HG02884 (cell line): ENCODE data around the gene ETNPPL.

Source experiments
- ATAC-seq: cut with Tn5 transposase; IDR thresholded peaks from one replicate; pipeline ENCODE4 v1.9.1; 2021; ENCODE audit warnings: mild to moderate bottlenecking, moderate library complexity; ENCODE audit not compliant: unreplicated experiment

The ETNPPL gene

DNA sequence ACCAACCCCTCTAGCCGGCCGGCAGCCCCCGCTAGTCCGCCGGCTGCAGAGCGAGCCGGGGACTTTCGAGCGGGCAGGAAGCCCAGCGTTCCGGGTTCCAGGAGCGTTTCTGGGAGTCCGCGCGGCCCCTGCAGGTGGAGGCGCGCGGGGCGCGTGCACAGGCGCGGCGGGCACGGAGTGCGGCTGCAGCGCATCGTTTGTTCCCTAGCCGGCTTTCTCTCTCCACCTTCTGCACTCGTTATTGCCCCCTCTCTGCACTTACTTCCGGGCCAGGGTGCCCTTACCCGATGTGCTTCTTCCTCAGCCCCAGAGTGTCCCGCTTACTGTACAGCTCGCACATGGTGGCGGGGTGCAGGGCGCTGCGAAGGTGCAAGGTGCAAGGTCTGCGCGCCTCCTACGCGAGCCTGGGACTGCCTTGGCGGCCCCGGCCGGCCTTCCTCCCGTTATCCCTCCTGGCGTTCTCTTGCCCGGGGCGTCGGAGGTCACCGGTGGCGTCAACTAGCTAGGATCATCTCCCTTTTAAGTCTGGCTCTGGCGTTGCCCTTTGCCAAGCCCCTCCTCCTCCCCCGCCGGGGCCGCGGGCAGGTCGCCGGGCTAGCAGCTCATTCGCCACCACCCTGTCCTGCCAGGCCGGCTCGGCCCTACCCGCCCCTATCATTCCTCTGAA is at the start of gene ETNPPL:
ETNPPL (minus strand) TSS at position 495 of the 667 bp plus-strand sequence; CDS start at position 340, 155 bp downstream.
- ATAC-seq = no peak

DNA sequence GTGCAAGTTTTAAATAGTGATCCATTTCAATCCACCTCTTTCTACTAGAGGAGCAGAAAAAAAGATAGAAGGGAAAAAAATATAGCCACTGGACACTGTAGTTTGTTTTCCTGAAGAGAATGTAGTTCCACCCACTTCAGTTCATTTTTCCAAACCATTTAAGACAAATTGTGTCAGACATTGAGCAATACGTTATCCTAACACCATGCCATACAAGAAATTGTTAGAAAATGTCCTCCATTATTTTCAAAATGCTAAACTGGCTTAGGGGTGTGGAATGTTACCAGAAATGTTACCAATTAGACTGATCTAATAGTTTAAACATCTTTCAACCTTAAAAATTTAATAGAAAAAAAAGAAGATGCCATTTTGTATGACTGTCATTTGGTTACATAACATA is 48.6 kb upstream of the ETNPPL start:
- no peak for ATAC-seq

DNA sequence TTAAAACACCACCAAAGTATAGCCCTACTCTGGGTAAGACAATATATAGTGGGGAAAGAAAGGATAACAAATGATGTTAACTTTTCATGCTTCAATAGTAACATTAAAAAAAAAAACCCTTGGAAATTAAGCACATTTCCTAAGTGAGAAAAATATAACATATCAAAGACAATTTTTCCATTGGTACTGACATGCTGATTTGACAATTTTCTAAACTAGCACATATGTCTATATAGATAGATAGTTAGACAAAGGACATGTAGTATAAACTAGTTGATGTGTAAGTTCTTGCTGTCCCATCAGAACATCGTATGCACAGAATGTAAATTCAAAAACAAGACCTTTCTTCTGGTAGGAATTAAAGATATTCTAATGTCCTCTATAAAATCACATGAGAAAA is 47.2 kb upstream of the ETNPPL start:
- ATAC-seq = no peak

DNA sequence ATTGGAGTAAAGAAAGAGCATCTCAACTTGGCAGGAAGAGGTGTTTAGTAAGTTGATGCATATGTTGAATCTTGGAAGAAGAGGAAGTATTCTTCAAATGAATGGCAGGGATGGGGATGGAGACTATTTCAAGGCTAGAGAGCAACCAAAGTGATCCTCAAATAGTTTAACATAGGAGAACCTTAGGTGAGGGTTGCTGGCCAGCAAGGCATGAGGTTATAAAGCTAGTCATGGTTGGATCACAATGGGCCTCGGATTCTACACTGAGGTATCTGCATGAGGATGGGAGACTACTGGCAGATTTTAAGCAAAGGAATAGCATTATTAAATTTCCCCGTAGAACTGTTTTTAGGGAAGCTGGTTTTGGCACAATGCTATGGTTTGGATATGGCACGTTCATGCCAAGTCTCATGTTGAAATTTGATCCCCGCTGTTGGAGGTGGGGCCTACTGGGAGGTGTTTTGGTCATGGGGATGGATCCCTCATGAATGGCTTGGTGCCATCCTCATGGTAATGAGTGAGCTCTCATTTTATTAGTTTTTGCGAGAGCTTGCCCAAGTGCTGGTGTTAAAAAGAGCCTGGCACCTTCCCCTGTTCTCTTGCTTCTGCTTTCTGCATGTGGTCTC is 41.9 kb upstream of the ETNPPL start:
- no peak for ATAC-seq

DNA sequence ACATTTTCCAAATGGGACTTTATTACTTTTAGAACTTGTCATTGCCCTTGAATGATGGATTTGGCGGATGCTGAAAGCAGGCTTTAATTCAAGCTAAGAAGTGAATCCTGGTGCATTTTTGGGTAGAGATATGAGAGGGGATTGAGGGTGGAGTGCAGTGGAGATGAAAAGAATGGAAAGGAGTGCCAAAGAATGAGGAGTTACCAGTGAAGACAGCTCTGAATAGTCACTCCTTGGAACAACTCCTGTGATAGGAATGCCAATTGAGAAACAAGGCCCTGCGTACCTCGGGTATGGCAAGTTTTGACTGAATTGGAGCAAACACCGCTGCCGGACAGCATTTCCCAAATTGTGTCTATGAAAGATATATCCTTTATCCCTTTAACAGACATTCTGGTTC is 36.5 kb upstream of the ETNPPL start:
- no peak for ATAC-seq

DNA sequence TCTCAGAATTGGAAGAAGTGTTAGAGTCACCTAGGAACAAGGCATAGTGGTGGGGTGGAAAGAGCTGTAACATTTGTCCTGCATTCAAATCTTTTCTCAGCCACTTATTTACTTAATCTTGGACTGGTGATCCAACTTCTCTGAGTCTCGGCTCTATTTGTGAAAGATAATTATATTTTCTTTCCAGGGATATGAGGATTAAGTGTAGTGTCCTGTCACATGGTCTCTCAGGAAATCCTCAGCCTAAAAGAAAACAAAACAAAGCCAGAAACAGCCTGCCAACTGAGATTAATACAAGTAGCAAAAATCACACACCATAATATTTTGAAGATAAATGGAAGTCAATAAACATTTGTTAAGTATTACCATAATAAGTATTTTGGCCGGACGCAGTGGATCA is 33.3 kb upstream of the ETNPPL start:
- ATAC-seq = no peak

DNA sequence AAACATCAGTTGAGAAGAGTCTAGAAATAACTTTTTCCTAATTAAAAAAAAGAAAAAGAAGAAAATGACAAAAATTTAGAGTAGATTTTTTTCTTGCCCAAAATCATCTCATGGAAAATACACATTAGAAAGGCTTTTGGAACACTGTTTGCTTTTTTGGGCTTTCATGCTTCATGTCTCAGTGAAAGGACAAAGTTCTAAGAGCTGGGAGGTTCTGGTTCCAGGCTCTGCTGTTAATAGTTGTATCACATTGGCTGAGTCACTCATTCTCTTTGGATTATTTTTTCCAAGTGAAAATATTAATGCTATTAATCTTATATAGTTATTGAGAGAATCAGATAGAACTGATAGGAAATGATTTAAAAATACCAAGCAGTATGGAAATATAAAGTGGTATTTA is 32.9 kb upstream of the ETNPPL start:
- no peak for ATAC-seq

DNA sequence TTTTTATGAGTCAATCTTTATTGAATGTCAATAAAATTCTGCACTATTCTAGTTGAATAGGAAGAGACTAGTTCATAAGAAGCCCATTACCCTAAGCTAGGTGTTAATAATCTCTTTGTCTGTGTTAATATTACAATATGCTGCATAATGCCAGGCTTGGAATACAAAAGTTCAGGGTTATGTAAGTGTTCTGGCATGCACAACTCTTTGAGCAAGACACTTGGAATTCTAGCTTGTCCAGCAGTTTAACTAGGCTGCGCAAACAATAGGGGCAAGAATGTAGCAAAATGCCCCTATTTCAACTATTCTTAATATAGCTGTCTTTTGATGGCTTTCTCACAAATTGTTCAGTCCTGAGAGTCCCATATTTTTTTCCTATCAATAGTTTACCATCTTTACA is 31.3 kb upstream of the ETNPPL start:
- ATAC-seq = no peak

DNA sequence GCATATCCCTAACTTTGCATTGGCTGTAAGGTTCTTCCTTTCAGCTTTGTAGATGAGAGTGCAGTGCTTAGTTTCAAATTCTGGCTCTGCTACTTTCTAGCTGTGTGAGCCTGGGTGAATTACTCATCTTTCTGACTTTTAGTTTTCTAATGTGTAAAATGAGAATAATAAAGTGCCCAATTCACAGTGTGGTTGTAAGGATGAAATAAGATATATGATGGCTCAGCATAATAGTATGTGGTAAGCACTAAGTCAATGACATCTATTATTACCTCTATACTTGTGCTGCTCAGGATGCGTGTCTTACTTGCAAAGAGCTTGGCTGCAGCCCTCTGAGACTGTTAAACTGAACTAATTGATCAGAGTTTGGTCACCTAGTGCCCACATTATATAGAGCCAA is 30.6 kb upstream of the ETNPPL start:
- ATAC-seq = no peak

DNA sequence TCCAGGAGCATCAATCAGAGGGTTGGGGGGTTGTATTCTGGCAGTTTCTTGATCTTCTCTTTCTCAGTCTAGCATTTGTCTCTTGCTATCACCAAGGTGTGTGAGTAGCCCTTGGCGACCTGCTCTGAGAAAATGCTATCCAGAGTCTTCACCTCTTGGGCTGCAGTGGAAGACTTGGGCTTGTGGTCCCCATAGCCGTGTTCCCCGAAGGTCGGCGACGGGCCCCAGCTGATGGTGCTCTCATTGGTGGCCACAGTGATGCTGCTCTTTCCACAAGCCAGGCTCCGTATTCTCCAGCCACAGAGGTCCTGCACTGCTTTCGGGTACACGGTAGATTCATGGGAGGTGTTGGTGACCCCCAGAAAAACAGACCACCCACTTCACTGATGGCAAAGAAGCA is 25.9 kb upstream of the ETNPPL start:
- no peak for ATAC-seq

DNA sequence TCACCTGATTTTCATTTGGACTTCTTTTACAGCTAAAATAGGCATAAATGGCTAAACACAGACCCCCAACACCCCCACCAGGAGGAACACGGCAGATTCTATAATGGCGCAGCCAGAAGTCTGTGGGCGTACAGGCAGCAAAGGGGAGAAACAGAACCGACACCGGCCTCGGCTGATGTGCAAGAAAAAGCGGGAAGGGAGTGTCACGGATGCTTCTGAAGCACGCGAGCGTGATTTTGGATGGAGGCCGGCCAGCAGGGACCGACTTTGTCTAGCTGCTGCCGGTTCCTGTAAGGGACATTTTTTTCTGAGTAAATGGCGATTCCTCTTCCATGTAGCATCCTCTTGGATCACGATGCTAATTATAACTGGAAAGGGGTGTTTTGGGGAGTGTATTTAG is 24.9 kb upstream of the ETNPPL start:
- no peak for ATAC-seq

DNA sequence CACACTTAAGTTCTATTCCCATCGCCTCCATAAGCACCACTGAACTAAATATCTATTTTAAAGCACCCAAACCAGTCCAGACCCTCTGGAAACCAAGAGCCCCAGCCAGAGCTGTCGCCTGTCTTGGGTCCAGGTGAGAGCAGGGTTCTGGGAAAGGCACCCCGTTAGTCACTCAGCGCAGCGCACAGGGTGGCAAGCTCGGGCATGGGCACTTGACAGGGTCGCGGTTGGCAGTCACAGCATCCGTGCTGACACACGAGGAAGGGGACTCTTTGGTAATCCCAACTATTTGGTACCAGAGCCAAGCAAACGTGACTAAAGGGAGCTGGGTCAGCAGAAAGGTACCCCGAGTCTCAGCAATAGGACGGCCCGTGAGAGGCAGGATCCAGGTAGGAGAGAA is 24.3 kb upstream of the ETNPPL start:
- ATAC-seq = no peak

DNA sequence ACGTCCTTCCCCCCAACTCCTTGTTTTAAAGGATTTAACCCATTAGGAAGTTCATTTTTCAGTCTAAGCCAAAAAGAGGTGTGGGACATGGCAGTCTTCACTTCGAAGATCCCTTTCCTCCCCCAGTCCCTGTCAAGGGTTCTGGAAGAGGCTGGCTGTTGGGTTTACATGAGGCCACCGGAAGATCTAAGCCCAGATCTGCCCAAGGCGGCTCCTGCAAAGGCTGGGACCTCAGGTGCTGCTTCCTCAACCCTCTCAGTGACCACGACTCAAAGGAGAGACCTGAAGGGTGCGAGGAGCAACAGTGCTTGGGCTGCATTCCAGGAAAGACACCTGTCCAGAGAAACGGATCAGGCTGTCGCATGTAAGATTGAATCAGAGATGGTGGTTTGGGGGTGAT is 23.5 kb upstream of the ETNPPL start:
- no peak for ATAC-seq

DNA sequence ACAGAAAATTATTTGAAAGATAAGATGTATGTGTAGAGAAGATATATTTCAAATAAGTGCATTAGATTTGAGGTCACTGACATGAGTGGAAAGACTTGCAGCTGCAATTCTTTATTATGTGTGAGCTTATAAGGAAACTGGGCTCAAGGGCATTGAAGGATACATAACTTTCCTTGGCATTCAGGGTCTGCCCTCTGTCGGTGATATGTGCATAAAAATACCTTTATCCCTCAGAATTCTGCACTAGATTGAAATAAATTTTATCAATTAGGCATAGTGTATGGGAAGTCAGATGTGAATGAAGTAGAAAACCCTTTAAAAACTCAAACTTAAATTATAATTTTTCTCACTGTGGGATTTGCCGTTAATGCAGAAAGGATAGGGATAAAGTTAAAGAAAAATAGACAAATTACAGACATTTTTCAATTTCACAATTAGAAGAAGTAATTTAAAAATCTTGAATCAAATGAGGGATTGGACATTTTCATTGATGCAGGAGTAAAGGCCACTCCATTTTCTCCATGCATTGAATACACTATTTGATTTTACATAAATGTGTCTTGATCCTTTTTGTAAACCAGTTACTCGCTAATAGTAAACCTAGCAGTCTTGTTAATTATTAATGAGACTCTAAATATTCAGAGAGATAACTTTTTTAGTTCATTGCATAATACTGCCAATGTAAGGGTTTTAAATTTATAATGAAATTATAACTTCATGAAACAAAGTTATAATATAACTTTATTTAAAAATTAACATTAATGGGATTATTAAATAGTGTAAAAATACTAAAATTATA is 21.0 kb upstream of the ETNPPL start:
- ATAC-seq = no peak

DNA sequence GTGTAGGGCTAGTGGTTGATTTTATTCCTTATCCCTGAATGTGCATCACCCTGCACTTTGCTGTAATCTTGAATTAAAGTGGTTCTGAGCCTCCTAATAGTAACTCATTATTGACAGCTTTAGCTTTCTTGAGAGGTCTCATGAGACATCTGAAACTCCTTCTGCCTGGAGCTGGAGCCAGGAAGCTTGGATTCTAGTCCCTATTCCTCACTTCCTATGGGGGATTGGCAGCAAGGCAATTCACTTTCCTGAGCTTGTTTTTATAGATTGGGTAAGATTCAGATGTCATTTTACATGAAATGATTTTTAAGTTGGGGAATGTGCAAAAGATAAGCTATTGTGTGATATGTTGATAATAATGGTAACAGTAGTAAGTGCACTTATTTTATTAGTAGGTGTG is 17.1 kb upstream of the ETNPPL start:
- no peak for ATAC-seq

DNA sequence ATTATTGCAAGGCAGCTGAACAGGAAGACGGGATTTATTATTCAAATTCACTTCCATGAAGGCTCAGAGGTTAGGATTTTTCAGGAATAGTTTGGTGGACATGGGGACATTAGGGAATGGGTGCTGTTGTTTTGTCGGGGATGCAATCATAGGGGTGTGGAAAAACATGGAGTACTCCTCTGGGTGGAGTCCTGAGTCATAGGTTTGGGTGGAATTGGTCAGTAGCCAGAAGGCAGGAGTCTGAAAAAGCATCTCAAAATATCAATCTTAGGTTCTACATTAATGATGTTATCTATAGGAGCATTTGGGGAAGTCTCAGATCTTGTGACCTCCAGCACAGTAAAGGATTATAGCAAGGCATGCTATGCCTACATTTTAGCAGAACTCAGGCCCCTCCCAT is 14.5 kb upstream of the ETNPPL start:
- ATAC-seq = no peak

DNA sequence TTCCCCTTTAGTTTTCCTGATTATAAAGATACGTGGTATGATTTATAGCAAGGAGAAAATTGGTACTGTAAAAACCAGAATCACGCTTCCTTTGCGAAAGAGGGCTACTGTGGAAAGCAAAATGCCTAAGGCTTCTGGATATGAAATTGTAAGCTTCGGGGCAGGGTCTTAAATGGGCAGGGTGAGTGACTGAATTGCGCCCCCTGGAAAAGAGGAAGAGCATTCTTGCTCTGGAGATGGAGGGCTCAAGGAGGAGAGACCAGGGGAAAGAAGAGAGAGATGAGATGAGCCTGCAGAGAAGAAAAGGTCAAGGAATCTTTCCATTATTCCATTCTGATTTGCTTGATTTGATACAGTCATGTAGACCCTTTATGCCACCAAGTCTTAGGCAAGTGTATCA is 13.1 kb upstream of the ETNPPL start:
- ATAC-seq = no peak

DNA sequence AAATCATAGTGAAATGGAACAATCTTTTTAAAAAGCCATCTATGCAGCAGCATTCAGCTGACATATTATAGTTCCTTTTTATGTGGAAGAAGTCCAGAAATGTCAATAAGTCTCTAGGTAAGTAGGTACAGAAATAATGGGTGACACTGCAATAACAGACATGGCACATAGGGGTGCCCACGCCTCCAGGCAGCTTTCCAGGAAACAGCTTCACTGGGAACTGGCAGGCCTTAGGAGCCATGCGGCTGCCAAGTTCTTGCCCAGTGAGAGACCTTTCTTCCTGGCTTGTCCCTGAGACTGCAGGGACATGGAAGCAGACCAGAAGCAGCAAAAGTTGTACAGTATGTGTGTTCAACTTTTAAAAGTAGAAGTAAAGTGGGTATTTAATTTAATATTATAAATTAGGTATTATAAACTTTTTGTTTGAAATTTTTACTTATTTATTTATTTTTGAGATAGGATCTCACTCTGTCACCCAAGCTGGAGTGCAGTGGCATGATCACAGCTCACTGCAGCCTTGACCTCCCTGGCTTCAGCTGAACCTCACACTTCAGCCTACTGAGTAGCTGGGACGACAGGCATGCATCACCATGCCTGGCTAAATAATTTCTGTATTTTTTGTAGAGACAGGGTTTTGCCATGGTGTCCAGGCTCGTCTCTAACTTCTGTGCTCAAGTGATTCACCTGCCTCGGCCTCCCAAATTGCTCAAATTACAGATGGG is 12.1 kb upstream of the ETNPPL start:
- ATAC-seq = no peak

DNA sequence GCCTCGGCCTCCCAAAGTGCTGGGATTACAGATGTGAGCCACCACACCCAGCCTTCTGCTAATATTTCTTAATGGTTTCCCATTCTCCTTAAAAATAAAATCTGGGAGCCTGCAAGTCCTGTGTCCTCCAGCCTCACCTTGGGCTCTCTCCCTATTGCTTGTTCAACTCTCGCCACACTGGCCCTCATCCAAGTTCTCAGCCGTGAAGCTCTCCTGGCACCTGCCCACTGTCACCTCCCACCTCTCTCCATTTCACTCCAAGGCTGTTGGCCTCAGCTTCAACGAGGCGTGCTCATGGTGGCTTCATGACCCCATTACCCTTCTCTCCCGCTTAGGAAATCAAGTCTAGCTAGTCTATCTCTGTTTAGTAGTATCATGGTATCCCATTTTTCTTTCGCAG is 9.5 kb upstream of the ETNPPL start:
- ATAC-seq = no peak

DNA sequence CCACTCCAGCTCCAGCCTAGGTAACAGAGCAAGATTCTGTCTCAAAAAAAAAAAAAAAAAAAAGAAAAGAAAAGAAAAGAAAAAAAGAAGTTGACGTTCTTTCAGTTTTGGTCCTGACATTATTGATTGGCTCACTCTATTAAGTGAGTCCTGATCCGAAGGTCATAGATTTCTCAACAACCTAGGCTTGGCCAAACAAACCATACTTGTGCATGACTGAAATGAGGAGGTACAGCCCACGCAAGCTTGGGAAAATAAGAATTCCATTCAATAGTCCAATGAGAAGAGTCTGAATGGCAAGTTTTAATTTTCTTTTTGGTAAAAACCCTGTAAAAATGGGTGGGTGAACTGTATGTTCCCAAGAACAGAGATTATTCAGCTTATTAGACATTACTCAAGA is 3.2 kb upstream of the ETNPPL start:
- no peak for ATAC-seq

DNA sequence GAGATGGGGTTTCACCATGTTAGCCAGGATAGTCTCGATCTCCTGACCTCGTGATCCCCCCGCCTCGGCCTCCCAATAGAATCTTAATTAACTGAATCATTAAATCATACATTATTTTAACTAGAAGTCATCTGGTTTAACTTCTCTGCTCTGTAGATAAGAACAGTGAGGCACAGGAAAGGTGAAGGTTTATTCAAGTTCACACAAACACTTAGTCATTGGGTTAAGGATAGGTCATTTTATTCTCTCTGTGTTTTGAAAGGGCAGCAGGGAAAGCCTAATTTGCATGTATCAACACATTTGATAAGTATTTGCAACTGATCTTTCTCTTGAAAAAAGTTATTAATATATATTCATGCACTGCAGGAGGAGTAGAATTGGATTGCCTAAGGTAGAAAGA is 1.1 kb upstream of the ETNPPL start:
- ATAC-seq = no peak

DNA sequence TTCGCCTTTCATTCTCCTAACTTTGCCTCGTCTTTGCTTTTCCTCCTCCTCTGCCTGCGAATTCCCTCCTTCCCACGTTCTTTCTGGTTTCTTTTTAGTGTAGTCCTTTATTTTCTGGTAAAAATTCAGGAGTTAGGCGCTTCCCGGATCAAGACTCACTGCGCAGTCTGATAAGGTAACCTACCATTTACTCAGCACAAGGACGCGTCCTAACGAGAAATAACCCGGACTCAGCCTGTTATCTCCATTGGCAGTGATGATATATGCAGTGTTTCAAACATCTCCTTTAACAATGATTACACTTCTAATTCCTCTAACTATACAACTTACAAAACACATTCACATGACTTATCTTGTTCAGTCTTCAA is 357 bp upstream of the ETNPPL start:
- ATAC-seq = no peak
